ENCODE data around the gene AKT2.

DNA sequence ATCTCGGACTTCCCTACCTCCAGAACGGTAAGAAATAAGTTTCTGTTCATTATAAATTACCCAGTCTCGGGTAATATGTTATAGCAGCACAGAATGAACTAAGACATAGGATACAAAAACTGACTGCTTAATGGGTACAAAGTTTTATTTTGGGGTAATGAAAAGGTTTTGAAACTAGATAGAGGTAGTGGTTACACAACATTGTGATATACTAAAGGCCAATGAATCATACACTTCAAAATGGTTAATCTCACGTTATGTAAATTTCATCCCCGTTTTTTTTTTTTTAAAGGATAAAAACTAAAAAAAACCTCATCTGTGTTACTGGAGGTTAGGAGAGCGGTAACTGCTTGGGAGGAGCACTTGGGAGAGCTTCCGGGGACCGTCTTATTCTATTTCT lies 23.5 kb downstream of the AKT2 start:
- TF ChIP-seq POLR2AphosphoS5 (IDR thresholded peaks at IDR 0.05), result no peak
- no peak for TF ChIP-seq EP300 (IDR thresholded peaks at IDR 0.05)
- TF ChIP-seq, protein P1, sequence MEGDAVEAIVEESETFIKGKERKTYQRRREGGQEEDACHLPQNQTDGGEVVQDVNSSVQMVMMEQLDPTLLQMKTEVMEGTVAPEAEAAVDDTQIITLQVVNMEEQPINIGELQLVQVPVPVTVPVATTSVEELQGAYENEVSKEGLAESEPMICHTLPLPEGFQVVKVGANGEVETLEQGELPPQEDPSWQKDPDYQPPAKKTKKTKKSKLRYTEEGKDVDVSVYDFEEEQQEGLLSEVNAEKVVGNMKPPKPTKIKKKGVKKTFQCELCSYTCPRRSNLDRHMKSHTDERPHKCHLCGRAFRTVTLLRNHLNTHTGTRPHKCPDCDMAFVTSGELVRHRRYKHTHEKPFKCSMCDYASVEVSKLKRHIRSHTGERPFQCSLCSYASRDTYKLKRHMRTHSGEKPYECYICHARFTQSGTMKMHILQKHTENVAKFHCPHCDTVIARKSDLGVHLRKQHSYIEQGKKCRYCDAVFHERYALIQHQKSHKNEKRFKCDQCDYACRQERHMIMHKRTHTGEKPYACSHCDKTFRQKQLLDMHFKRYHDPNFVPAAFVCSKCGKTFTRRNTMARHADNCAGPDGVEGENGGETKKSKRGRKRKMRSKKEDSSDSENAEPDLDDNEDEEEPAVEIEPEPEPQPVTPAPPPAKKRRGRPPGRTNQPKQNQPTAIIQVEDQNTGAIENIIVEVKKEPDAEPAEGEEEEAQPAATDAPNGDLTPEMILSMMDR (IDR thresholded peaks at IDR 0.05), result no peak

All from gastroesophageal sphincter (tissue), 3 donors.